K562 (cell line): ENCODE measurements around the gene TRMT2A. TPM values are rescaled to one million over a fixed set of nuclear protein-coding genes. Genes with fewer than 3 reads are reported as not detected.

Source experiments
- ARNT ChIP-seq, 2 experiments: fragments of 450-650 bp; IDR thresholded peaks; 2 replicates each; pipeline ENCODE4 v1.6.1; 2016; ENCODE audit warnings: mild to moderate bottlenecking in 1 of 2
- ATF1 ChIP-seq, 2 experiments: fragments of 450-650 bp in 1 of 2; IDR thresholded peaks; 2 replicates each; pipeline ENCODE4 v1.6.1; 2016; ENCODE audit warnings: missing compliant biosample characterization in 1 of 2, missing genetic modification characterization in 1 of 2
- BRF2 ChIP-seq: IDR thresholded peaks from 3 replicates; pipeline ENCODE4 v1.6.1; 2011; ENCODE audit warnings: borderline replicate concordance, mild to moderate bottlenecking; ENCODE audit not compliant: insufficient read length, insufficient read depth
- HDAC6 ChIP-seq: IDR thresholded peaks from 2 replicates; pipeline ENCODE4 v1.6.1; 2012; ENCODE audit warnings: low read depth, mild to moderate bottlenecking, control low read depth, inconsistent platforms, low read length, moderate library complexity
- KHSRP ChIP-seq: fragments of 450-650 bp; IDR thresholded peaks from 2 replicates; pipeline ENCODE4 v1.6.1; 2017
- NUFIP1 ChIP-seq: fragments of 450-650 bp; IDR thresholded peaks from 2 replicates; pipeline ENCODE4 v1.6.1; 2018; ENCODE audit not compliant: partially characterized antibody
- RBM14 ChIP-seq: fragments of 200-400 bp; formaldehyde crosslinking; IDR thresholded peaks from 2 replicates; pipeline ENCODE4 v1.6.1; 2018; ENCODE audit warnings: low read depth, mild to moderate bottlenecking, low read length, moderate library complexity, borderline replicate concordance; ENCODE audit not compliant: insufficient read depth
- RUNX1 ChIP-seq: sonication (generic); IDR thresholded peaks from 2 replicates; pipeline ENCODE4 v1.6.1; 2016; ENCODE audit warnings: antibody characterized with exemption, low read depth
- SP1 ChIP-seq: sonication (generic); formaldehyde crosslinking; IDR thresholded peaks from 2 replicates; pipeline ENCODE4 v1.8.1; 2022; ENCODE audit warnings: mild to moderate bottlenecking, missing genetic modification reagents
- USF1 ChIP-seq: sonication (generic); formaldehyde crosslinking; IDR thresholded peaks from 2 replicates; pipeline ENCODE4 v1.9.0; 2022; ENCODE audit warnings: mild to moderate bottlenecking, missing genetic modification reagents
- ZNF165 ChIP-seq: fragments of 250-450 bp; sonication (Bioruptor Pico); IDR thresholded peaks from 2 replicates; pipeline ENCODE4 v1.4.0; 2020; ENCODE audit warnings: borderline replicate concordance
- ZNF282 ChIP-seq: sonication (generic); formaldehyde crosslinking; IDR thresholded peaks from 2 replicates; pipeline ENCODE4 v1.8.1; 2023; ENCODE audit warnings: missing genetic modification reagents
- ZNF583 ChIP-seq: fragments of 250-450 bp; sonication (Bioruptor Pico); IDR thresholded peaks from 2 replicates; pipeline ENCODE4 v1.4.0; 2020
- polyA plus RNA-seq, 8 experiments: library from polyadenylated mRNA; depleted of rRNA in 4 of 8; stranded (reverse) in 5 of 8; unstranded in 3 of 8; fragments of >200 nt; fragmentation: Nextera tagmentation in 2 of 8; fragmentation: Illumina TruSeq in 1 of 8; extraction: Ambion mirVana in 2 of 8; extraction: Trizol in 1 of 8; gene quantifications; 2 replicates each; pipeline versions ENCODE4 v1.2.1 to v1.2.3, GENCODE V29; 2011 to 2014; ENCODE audit warnings: inconsistent platforms in 1 of 8, missing spikeins in 1 of 8
- total RNA-seq, 7 experiments: library from RNA; depleted of rRNA in 6 of 7; stranded (reverse); fragments of >200 nt in 6 of 7; fragmentation: Illumina TruSeq in 2 of 7; extraction: Trizol in 2 of 7; gene quantifications; 2 replicates each; pipeline versions ENCODE4 v1.2.1 to v1.2.3, GENCODE V29; 2011 to 2021; ENCODE audit warnings: low replicate concordance in 1 of 7
- TF ChIP-seq, protein P1 (sequence below): fragments of 250-450 bp; sonication (Bioruptor Pico); IDR thresholded peaks from 2 replicates; pipeline ENCODE4 v1.9.0; 2021; ENCODE audit warnings: mild to moderate bottlenecking
- TF ChIP-seq, protein P2 (sequence below): fragments of 450-650 bp; IDR thresholded peaks from 2 replicates; pipeline ENCODE4 v1.6.1; 2017; ENCODE audit warnings: mild to moderate bottlenecking, moderate library complexity
- TF ChIP-seq, protein P3 (sequence below), 2 experiments: IDR thresholded peaks; 2 replicates each; pipeline ENCODE4 v1.6.1; 2012; ENCODE audit warnings: improper control_type of control experiment in 2 of 2, low read depth in 2 of 2, low read length in 2 of 2, borderline replicate concordance in 1 of 2
- TF ChIP-seq, protein P4 (sequence below): fragments of 450-650 bp; IDR thresholded peaks from 2 replicates; pipeline ENCODE4 v1.6.1; 2017; ENCODE audit warnings: antibody characterized with exemption
- TF ChIP-seq, protein P5 (sequence below): fragments of 250-450 bp; sonication (Bioruptor Pico); IDR thresholded peaks from 2 replicates; pipeline ENCODE4 v1.5.1; 2021; ENCODE audit warnings: mild to moderate bottlenecking

Gene TRMT2A
- total and polyA plus RNA-seq, 9 of the 15 experiments (the other 6 are each of a cell fraction or from before 2014, with no cell fraction given), result 1.6 to 265 (median 140) TPM

DNA sequence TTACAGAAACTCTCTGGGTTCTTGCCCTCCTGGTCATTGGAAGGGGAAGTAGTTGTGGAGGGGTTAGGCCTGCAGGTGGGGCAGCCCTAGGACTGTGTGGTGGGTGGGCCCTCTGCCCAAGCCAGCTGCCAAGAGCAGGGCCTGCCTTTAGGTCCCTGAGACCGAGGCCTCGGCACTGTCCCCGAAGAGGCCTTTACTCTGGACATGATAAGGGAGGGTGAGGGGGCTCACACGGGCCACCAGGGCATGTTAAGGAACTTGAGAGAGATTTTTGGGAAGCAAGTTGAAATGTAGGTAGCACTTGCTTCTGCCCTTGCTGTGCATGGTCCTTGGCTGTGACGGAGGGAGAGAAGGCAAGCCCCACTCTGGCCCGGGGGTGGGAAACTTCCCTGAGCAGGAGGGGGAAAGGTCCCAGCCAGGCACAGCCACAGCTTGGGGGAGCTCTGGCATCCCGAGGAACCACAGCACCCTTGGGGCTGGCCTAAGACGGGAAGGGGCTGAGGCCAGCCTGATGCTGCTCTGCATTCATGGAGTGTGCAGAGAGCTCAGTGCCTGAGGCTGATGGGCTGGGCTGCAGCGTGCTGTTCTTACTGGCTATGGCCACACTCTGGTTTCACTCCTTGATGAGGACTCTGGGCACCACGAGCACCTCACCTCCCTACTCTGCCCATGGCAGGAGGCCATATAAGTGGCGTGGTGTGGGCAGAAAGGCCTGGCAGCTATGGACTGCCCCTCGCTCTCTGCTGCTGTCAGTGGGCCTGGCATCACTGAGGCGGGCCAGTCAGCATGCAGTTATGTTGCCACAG, 8.9 kb downstream of the TRMT2A start (continued):
- TF ChIP-seq, protein P1, sequence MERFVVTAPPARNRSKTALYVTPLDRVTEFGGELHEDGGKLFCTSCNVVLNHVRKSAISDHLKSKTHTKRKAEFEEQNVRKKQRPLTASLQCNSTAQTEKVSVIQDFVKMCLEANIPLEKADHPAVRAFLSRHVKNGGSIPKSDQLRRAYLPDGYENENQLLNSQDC (CRISPR knock-in tag), result no peak
- TF ChIP-seq KHSRP (no peak), ZNF282 (CRISPR knock-in tag) (no peak), USF1 (CRISPR knock-in tag) (no peak), HDAC6 (0 out of 2 replicates have a peak, but pooled peaks have one; percentile 52), SP1 (CRISPR knock-in tag) (no peak), ATF1 (CRISPR knock-in tag; IDR thresholded peaks at IDR 0.05) (no peak), ATF1 (tag; IDR thresholded peaks at IDR 0.05) (no peak), ZNF583 (CRISPR knock-in tag) (peak; percentile 84), ZNF165 (no peak), RUNX1 (no peak), RBM14 (no peak), NUFIP1 (no peak), BRF2 (no peak), ARNT (IDR thresholded peaks at IDR 0.05) (no peak)
- TF ChIP-seq, protein P2, sequence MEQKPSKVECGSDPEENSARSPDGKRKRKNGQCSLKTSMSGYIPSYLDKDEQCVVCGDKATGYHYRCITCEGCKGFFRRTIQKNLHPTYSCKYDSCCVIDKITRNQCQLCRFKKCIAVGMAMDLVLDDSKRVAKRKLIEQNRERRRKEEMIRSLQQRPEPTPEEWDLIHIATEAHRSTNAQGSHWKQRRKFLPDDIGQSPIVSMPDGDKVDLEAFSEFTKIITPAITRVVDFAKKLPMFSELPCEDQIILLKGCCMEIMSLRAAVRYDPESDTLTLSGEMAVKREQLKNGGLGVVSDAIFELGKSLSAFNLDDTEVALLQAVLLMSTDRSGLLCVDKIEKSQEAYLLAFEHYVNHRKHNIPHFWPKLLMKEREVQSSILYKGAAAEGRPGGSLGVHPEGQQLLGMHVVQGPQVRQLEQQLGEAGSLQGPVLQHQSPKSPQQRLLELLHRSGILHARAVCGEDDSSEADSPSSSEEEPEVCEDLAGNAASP, result no peak
- TF ChIP-seq, protein P3, sequence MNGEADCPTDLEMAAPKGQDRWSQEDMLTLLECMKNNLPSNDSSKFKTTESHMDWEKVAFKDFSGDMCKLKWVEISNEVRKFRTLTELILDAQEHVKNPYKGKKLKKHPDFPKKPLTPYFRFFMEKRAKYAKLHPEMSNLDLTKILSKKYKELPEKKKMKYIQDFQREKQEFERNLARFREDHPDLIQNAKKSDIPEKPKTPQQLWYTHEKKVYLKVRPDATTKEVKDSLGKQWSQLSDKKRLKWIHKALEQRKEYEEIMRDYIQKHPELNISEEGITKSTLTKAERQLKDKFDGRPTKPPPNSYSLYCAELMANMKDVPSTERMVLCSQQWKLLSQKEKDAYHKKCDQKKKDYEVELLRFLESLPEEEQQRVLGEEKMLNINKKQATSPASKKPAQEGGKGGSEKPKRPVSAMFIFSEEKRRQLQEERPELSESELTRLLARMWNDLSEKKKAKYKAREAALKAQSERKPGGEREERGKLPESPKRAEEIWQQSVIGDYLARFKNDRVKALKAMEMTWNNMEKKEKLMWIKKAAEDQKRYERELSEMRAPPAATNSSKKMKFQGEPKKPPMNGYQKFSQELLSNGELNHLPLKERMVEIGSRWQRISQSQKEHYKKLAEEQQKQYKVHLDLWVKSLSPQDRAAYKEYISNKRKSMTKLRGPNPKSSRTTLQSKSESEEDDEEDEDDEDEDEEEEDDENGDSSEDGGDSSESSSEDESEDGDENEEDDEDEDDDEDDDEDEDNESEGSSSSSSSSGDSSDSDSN (IDR thresholded peaks at IDR 0.05; ENCODE audit: borderline replicate concordance in 1 of 2, low read depth in 2 of 2, low read length in 2 of 2), result no peak
- TF ChIP-seq, protein P4, sequence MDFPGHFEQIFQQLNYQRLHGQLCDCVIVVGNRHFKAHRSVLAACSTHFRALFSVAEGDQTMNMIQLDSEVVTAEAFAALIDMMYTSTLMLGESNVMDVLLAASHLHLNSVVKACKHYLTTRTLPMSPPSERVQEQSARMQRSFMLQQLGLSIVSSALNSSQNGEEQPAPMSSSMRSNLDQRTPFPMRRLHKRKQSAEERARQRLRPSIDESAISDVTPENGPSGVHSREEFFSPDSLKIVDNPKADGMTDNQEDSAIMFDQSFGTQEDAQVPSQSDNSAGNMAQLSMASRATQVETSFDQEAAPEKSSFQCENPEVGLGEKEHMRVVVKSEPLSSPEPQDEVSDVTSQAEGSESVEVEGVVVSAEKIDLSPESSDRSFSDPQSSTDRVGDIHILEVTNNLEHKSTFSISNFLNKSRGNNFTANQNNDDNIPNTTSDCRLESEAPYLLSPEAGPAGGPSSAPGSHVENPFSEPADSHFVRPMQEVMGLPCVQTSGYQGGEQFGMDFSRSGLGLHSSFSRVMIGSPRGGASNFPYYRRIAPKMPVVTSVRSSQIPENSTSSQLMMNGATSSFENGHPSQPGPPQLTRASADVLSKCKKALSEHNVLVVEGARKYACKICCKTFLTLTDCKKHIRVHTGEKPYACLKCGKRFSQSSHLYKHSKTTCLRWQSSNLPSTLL, result no peak
- TF ChIP-seq, protein P5, sequence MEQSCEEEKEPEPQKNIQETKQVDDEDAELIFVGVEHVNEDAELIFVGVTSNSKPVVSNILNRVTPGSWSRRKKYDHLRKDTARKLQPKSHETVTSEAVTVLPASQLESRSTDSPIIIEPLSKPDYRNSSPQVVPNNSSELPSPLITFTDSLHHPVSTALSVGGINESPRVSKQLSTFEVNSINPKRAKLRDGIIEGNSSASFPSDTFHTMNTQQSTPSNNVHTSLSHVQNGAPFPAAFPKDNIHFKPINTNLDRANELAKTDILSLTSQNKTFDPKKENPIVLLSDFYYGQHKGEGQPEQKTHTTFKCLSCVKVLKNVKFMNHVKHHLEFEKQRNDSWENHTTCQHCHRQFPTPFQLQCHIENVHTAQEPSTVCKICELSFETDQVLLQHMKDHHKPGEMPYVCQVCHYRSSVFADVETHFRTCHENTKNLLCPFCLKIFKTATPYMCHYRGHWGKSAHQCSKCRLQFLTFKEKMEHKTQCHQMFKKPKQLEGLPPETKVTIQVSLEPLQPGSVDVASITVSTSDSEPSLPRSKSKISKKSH, result no peak
